ENCODE measurements around the gene NCAM1.

DNA sequence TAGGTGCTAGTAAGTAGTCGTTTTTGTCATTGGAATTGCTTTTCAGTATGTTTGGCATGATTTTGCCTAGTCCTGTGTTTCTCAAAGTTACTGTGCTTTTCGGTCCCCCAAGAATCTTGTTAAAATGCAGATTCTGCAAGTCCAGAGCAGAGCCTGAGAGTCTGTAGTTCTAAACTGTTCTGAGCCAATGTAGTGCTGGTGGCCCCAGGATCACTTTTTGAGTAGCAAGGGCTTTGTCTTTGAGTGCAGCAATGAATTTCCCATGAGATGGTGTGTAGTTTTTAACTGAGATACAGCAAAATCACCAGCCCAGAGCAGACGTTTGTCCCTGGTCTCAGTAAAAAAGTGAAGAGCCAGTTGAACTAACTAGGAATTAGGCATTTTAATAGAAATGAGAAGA, 122.4 kb downstream of the NCAM1 start:
- TF ChIP-seq, protein P1, sequence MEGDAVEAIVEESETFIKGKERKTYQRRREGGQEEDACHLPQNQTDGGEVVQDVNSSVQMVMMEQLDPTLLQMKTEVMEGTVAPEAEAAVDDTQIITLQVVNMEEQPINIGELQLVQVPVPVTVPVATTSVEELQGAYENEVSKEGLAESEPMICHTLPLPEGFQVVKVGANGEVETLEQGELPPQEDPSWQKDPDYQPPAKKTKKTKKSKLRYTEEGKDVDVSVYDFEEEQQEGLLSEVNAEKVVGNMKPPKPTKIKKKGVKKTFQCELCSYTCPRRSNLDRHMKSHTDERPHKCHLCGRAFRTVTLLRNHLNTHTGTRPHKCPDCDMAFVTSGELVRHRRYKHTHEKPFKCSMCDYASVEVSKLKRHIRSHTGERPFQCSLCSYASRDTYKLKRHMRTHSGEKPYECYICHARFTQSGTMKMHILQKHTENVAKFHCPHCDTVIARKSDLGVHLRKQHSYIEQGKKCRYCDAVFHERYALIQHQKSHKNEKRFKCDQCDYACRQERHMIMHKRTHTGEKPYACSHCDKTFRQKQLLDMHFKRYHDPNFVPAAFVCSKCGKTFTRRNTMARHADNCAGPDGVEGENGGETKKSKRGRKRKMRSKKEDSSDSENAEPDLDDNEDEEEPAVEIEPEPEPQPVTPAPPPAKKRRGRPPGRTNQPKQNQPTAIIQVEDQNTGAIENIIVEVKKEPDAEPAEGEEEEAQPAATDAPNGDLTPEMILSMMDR (conservative IDR thresholded peaks at IDR 0.05; ENCODE audit: low read depth, low read length) = no peak
- TF ChIP-seq EZH2 (IDR thresholded peaks at IDR 0.05; ENCODE audit: borderline replicate concordance, low read depth, low read length, poor library complexity, severe bottlenecking) = no peak
